ENCODE results near the gene GINS3.

GINS3 gene

DNA sequence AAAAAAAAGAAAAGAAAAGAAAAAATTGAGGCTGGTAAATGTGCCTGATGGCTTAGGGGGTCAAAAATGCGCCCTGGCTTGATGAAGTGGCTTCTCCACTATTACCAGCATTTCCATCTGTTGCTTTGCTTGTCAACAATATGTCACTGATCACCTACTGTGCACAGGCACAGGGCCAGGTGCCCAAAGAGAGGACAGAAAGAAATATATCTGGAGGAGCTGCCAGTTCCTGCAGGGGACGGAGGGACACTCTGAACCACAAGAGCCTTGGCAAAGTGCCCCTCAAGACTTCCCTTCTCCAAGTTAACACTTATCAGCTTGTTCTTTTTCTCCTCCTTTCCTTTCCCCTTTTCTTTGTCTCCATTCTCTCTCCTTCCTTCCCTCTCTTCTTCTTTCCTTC is 34.7 kb downstream of the GINS3 start:
- no peak for DNase-seq

DNA sequence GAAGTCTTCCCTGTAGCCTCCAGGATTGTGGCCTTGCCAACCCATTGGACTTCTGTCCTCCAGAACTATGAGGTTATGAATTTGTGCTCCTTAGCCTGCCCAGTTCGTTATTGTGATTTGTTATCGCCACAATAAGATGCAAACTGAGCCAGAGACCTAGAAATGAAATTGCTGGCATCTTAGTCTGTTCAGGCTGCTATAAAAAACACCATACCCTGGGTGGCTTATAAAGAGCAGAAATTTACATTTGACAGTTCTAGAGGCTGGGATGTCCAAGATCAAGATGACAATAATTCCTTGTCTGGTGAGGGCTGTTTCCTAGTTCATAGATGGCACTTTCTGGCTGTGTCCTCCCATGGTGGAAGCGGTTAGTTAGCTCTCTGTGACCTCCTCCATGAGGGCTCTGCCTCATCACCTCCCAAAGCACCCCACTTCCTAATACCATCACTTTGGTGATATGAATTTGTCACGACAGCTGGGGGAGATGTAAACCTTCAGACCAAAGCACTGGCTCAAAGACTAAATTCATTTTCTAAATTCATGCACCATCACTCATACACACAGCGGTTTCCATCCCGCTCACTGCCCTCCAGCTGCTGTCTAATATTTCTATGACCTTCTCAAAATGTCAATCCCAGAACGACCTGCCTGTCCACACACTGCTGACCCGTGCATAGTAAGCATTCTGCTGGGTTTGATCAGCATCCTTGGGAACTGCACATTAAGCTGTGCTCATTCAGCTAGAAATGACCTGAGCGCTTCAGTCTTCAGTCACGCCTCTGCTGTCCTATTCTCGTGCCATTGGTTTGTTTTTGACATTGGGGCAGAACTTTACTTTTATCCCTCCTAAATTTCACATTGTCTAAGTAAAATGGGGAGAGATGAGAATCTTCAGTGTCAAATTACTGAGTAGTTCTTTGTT is 36.6 kb downstream of the GINS3 start:
- no peak for DNase-seq

GRCh38 chr16:58430718-58431117 is 38.4 kb downstream of the GINS3 start:
- DNase-seq: no peak

GRCh38 chr16:58433569-58433951 is 41.3 kb downstream of the GINS3 start:
- peak; percentile 27 for DNase-seq

- DNase-seq: no peak
Observed at GRCh38 chr16:58435779-58436178, 43.5 kb downstream of the GINS3 start.

- DNase-seq: no peak
Observed at GRCh38 chr16:58440131-58440530, 47.9 kb downstream of the GINS3 start.

DNA sequence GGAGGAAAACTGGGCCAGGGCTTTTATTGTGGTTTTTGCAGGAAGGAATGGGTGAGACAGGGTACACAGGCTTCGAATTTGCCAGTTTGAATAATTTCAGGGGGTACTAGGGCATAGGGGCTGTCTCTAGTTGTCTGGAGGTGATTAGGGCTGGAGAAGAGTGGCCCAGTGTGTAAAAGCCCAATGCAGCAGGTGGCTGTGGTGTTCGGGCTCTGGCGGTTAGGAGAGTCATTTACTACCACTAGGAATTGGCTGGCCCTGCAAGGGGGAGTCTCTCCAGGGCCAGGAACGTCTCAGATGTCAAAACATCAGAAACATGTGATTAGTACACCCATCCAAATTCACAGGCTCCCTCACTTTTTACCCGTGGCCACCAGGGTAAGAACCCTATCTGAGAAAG is 50.3 kb downstream of the GINS3 start:
- DNase-seq: no peak

DNA sequence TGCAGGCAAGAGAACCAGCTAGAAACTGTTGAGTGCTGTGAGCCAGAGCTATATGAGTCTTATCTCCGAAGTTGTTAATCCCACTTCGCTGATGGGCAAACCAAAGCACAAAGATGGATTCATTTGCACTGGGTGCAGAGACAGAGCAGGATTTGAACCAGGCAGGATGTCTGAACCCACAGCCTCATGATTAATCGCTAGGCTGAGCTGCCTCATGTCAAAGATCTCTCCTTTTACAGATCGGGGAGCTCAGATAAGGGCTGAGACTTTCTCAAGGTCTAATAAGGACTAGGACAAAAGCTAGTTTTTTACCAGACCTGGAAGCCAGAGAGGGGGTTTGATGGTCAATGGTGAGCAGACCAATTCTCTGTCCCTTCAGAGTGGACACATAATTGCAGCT is 51.5 kb downstream of the GINS3 start:
- no peak for DNase-seq

- DNase-seq: no peak
Observed at GRCh38 chr16:58444265-58444664, 52.0 kb downstream of the GINS3 start.

- DNase-seq: no peak
Observed at GRCh38 chr16:58448890-58449289, 56.6 kb downstream of the GINS3 start.

DNA sequence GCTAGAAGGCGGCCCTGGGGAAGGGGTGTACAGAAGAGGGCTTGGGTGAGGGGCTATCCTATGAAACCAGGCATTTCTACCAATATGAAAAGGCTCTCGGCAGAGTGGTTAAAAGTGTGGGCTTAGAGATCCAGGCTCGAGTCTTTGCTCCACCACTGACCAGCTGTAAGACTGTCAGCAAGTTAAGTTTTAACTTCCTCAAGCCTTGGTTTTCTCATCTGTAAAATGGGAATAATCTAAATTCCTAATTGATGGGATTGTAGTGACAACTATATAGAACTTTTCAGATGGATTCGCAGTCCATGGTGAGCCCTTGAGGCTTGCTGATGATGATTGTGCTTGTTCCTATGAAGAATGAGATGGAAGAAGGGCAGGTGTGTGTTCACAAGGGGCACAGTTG is 57.0 kb downstream of the GINS3 start:
- no peak for DNase-seq

GRCh38 chr16:58449768-58450167 is 57.5 kb downstream of the GINS3 start:
- no peak for DNase-seq

GRCh38 chr16:58450590-58450989 is 58.3 kb downstream of the GINS3 start:
- no peak for DNase-seq

- DNase-seq: no peak
Observed at GRCh38 chr16:58451265-58451689, 59.0 kb downstream of the GINS3 start.

GRCh38 chr16:58451945-58452401 is 59.7 kb downstream of the GINS3 start:
- peak; percentile 47 for DNase-seq

GRCh38 chr16:58452640-58453039 is 60.4 kb downstream of the GINS3 start:
- DNase-seq: no peak

- DNase-seq: no peak
Observed at GRCh38 chr16:58454178-58454577, 61.9 kb downstream of the GINS3 start.

- DNase-seq: no peak
Observed at GRCh38 chr16:58454856-58455255, 62.6 kb downstream of the GINS3 start.
